Right lobe of liver (tissue), 4 donors: ENCODE data around the gene CDK14.

ENCODE experiments used
- POLR2A ChIP-seq: fragments of 450-650 bp; IDR thresholded peaks from one replicate; pipeline ENCODE4 v1.6.1; 2017; ENCODE audit warnings: antibody characterized with exemption, mild to moderate bottlenecking
- TF ChIP-seq, protein P1 (sequence below), 4 donors: fragments of 200-600 bp in 3 of 4; fragments of 450-650 bp in 1 of 4; IDR thresholded peaks; one replicate each; pipeline versions ENCODE4 v1.5.1 to v1.8.0; 2016 to 2022; ENCODE audit warnings: antibody characterized with exemption in 4 of 4, mild to moderate bottlenecking in 2 of 4
- donor health status: DM: no; HTN: no; CAD: no.
- donor health status: DM: no; HTN: no; CAD: no.
- donor health status: DM: no; HTN: yes; CAD: no.

DNA sequence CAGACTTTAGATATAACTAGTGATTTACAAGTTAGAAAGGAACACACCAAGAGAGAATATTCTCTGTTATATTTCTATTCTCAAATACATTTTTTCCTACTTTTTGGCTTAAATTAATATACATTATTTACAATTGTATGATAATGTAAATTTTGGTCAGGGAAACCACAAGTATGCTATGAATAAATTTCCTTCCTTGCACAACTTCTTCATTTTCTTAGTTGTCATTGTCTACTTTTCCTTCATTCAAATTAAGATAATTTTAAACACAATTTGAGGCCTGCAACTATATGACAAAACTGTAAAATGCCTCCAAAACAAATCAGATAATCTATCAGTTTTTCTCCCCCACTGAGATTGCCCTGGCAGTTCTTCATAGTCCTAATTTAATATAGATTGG lies 131.3 kb downstream of the CDK14 start:
- TF ChIP-seq, protein P1, sequence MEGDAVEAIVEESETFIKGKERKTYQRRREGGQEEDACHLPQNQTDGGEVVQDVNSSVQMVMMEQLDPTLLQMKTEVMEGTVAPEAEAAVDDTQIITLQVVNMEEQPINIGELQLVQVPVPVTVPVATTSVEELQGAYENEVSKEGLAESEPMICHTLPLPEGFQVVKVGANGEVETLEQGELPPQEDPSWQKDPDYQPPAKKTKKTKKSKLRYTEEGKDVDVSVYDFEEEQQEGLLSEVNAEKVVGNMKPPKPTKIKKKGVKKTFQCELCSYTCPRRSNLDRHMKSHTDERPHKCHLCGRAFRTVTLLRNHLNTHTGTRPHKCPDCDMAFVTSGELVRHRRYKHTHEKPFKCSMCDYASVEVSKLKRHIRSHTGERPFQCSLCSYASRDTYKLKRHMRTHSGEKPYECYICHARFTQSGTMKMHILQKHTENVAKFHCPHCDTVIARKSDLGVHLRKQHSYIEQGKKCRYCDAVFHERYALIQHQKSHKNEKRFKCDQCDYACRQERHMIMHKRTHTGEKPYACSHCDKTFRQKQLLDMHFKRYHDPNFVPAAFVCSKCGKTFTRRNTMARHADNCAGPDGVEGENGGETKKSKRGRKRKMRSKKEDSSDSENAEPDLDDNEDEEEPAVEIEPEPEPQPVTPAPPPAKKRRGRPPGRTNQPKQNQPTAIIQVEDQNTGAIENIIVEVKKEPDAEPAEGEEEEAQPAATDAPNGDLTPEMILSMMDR (IDR thresholded peaks at IDR 0.05): no peak
- no peak for TF ChIP-seq POLR2A
